CD14-positive monocyte (primary cell): ENCODE data around the gene MUTYH. TPM values are rescaled to one million over a fixed set of nuclear protein-coding genes. Genes with fewer than 3 reads are reported as not detected.

ENCODE experiments used
- DNase-seq, 3 donors: peaks; one replicate each; pipeline ENCODE4 v3.0.0-alpha.2; 2011 to 2022
- H2AFZ ChIP-seq: 2 replicates; pipeline ENCODE4 v1.6.0; 2012; ENCODE audit warnings: mild to moderate bottlenecking, low read depth, low read length, inconsistent platforms; ENCODE audit not compliant: insufficient read depth, poor library complexity, severe bottlenecking
- H3K27ac ChIP-seq, 2 donors: 1 replicate in 1 of 2; 2 replicates in 1 of 2; pipeline ENCODE4 v1.5.1; 2012 to 2013; ENCODE audit warnings: low read length in 2 of 2, control low read depth in 1 of 2, inconsistent platforms in 1 of 2, low read depth in 1 of 2, mild to moderate bottlenecking in 1 of 2
- H3K27me3 ChIP-seq, 2 donors: one replicate each; pipeline versions ENCODE4 v1.6.0 to v1.6.1; 2011 to 2013; ENCODE audit warnings: low read length in 2 of 2; ENCODE audit not compliant: control insufficient read depth in 2 of 2, insufficient read depth in 2 of 2
- H3K36me3 ChIP-seq, 2 donors: replicated peaks in 1 of 2; 1 replicate in 1 of 2; 2 replicates in 1 of 2; pipeline versions ENCODE4 v1.5.1 to v1.6.1; 2012 to 2013; ENCODE audit warnings: low read length in 2 of 2, control low read depth in 1 of 2, inconsistent platforms in 1 of 2, mild to moderate bottlenecking in 1 of 2; ENCODE audit not compliant: insufficient read depth in 2 of 2, control insufficient read depth in 1 of 2
- H3K4me1 ChIP-seq, 2 donors: 1 replicate in 1 of 2; 2 replicates in 1 of 2; pipeline versions ENCODE4 v1.5.1 to v1.6.1; 2012 to 2013; ENCODE audit warnings: low read length in 2 of 2, control low read depth in 1 of 2, inconsistent platforms in 1 of 2, mild to moderate bottlenecking in 1 of 2, moderate library complexity in 1 of 2; ENCODE audit not compliant: insufficient read depth in 2 of 2, control insufficient read depth in 1 of 2
- H3K4me2 ChIP-seq: replicated peaks from 2 replicates; pipeline ENCODE3; 2012; ENCODE audit warnings: low read length, moderate library complexity, mild to moderate bottlenecking; ENCODE audit not compliant: poor library complexity, severe bottlenecking; ENCODE audit errors: extremely low read depth
- H3K4me3 ChIP-seq, 3 experiments: fragments of 200-600 bp in 1 of 3; sonication (generic) in 1 of 3; replicated peaks in 1 of 3; 1 replicate in 2 of 3; 2 replicates in 1 of 3; pipeline ENCODE4 v1.5.1; 2011 to 2013; ENCODE audit warnings: low read length in 3 of 3, mild to moderate bottlenecking in 3 of 3, control low read depth in 2 of 3, low read depth in 2 of 3, inconsistent platforms in 1 of 3, moderate library complexity in 1 of 3
- H3K79me2 ChIP-seq: 2 replicates; pipeline ENCODE4 v1.6.0; 2012; ENCODE audit warnings: mild to moderate bottlenecking, control low read depth, inconsistent platforms, low read length, moderate library complexity; ENCODE audit not compliant: insufficient read depth
- H3K9ac ChIP-seq: 2 replicates; pipeline ENCODE4 v1.6.0; 2017; ENCODE audit warnings: low read length, mild to moderate bottlenecking; ENCODE audit not compliant: insufficient read depth, poor library complexity, severe bottlenecking
- H3K9me3 ChIP-seq, 2 donors: replicated peaks in 1 of 2; 1 replicate in 1 of 2; 2 replicates in 1 of 2; pipeline versions ENCODE4 v1.5.1 to v1.6.1; 2012 to 2013; ENCODE audit warnings: low read length in 2 of 2, control low read depth in 1 of 2; ENCODE audit not compliant: control insufficient read depth in 1 of 2, insufficient read depth in 1 of 2
- H4K20me1 ChIP-seq: 2 replicates; pipeline ENCODE4 v1.6.0; 2012; ENCODE audit warnings: mild to moderate bottlenecking, low read length, control low read depth, moderate library complexity; ENCODE audit not compliant: insufficient read depth
- H3K27ac Mint-ChIP-seq, 7 donors: one replicate each; pipeline ENCODE4 v1.8.0; 2020; ENCODE audit warnings: mild to moderate bottlenecking in 7 of 7, mixed read lengths in 7 of 7, moderate library complexity in 6 of 7, inconsistent platforms in 2 of 7
- H3K27me3 Mint-ChIP-seq, 3 donors: one replicate each; pipeline ENCODE4 v1.8.0; 2021 to 2022; ENCODE audit warnings: low read depth in 3 of 3, mild to moderate bottlenecking in 3 of 3, mixed read lengths in 3 of 3, moderate library complexity in 3 of 3, inconsistent platforms in 1 of 3
- H3K36me3 Mint-ChIP-seq, 2 donors: one replicate each; pipeline ENCODE4 v1.8.0; 2020; ENCODE audit warnings: mixed read lengths in 2 of 2, inconsistent platforms in 1 of 2, mild to moderate bottlenecking in 1 of 2
- H3K4me1 Mint-ChIP-seq: one replicate; pipeline ENCODE4 v1.8.0; 2020; ENCODE audit warnings: mild to moderate bottlenecking, mixed read lengths
- H3K4me3 Mint-ChIP-seq, 2 donors: one replicate each; pipeline ENCODE4 v1.8.0; 2020; ENCODE audit warnings: mild to moderate bottlenecking in 2 of 2, mixed read lengths in 2 of 2, moderate library complexity in 1 of 2
- H3K9me3 Mint-ChIP-seq, 7 donors: one replicate each; pipeline ENCODE4 v1.8.0; 2020 to 2022; ENCODE audit warnings: mixed read lengths in 7 of 7, mild to moderate bottlenecking in 6 of 7, moderate library complexity in 6 of 7, inconsistent platforms in 2 of 7
- WGBS: methylation state at CpG from one replicate; pipeline ENCODE4 v1.1.5; 2013; ENCODE audit warnings: missing lambda C conversion rate; ENCODE audit not compliant: insufficient coverage; 5-methylcytosine and 5-hydroxymethylcytosine counted together
- intact Hi-C, 2 donors: fragments of 100-400 bp; cut with micrococcal nuclease; formaldehyde crosslinking; loops; one replicate each; pipeline versions ENCODE4 v1.15.0 to v1.15.1; 2023
- polyA plus RNA-seq, 3 donors: library from polyadenylated mRNA; depleted of rRNA in 1 of 3; unstranded in 2 of 3; stranded (reverse) in 1 of 3; fragments of 300-500 nt in 2 of 3; fragments of >200 nt in 1 of 3; fragmentation: Illumina TruSeq in 2 of 3; gene quantifications; 1 replicate in 2 of 3; 2 replicates in 1 of 3; pipeline ENCODE4 v1.2.3, GENCODE V29; 2012 to 2021
- TF ChIP-seq, protein P1 (sequence below): fragments of 200-600 bp; IDR thresholded peaks from one replicate; pipeline ENCODE4 v1.8.0; 2022; ENCODE audit warnings: antibody characterized with exemption, mild to moderate bottlenecking

MUTYH gene
- polyA plus RNA-seq, 3 donors = 6.7 to 22.9 (median 8.1) TPM

DNA sequence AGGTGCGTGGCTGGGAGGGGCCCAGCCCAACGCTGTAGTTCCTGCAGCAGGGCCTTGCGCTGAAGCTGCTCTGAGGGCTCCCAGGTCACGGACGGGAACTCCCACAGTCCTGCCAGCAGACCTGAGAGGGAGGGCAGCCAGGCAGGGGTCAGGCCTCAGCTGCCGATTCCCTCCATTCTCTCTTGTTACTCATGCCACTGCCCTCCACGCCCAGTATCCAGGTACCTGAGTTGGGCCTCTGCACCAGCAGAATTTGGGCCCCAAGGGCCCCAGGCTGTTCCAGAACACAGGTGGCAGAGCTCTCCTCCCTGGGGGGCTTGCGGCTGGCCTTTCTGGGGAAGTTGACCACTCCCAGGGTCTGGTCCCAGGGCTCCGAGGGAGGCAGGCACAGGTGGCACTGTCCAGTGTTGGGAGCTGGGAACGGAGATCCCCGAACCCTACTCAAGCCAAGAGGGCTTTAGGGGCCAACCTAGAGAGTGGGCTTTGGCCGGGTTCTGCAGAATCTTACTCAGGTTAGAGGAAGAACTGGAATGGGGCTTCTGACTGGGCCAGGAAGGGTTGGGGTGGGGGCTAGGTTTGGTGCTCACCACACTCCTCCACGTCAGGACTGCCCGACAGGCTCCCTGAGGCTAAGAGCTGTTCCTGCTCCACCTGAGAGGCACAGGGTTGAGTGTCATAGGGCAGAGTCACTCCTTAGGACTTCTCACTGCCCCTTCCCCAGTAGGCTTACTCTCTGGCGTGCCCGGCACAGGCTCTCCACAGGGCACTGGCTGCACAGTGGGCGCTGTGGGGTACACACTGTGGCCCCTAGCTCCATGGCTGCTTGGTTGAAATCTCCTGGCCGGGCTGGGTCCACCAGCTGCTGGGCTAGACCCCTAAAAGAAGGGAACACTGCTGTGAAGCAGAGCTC, 8.5 kb downstream of the MUTYH start:
- Mint-ChIP-seq H3K4me1 (peaks cover 22% of the 10 kb centered on the region), H3K4me3 (no peak overlapping the region), H3K9me3 (peaks cover 0 to 3% (median 0%) of the 10 kb centered on the region in 7 donors), H3K27ac (peak overlapping the region in 2 of 7 donors; percentile 3 to 35), H3K36me3 (peaks cover 32 to 43% of the 10 kb centered on the region in 2 donors), H3K27me3 (peaks cover 2 to 13% (median 4%) of the 10 kb centered on the region in 3 donors)
- H2AFZ ChIP-seq = no peak overlapping the region
- peaks cover 21 to 23% of the 10 kb centered on the region in 2 donors for H3K4me1 ChIP-seq
- no peak overlapping the region for H3K9ac ChIP-seq
- H4K20me1 ChIP-seq = no peaks in the 10 kb centered on the region
- H3K27ac ChIP-seq = no peak overlapping the region
- TF ChIP-seq, protein P1, sequence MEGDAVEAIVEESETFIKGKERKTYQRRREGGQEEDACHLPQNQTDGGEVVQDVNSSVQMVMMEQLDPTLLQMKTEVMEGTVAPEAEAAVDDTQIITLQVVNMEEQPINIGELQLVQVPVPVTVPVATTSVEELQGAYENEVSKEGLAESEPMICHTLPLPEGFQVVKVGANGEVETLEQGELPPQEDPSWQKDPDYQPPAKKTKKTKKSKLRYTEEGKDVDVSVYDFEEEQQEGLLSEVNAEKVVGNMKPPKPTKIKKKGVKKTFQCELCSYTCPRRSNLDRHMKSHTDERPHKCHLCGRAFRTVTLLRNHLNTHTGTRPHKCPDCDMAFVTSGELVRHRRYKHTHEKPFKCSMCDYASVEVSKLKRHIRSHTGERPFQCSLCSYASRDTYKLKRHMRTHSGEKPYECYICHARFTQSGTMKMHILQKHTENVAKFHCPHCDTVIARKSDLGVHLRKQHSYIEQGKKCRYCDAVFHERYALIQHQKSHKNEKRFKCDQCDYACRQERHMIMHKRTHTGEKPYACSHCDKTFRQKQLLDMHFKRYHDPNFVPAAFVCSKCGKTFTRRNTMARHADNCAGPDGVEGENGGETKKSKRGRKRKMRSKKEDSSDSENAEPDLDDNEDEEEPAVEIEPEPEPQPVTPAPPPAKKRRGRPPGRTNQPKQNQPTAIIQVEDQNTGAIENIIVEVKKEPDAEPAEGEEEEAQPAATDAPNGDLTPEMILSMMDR = no peak
- H3K79me2 ChIP-seq = no peaks in the 10 kb centered on the region
- H3K4me3 ChIP-seq = no peak overlapping the region
- intact Hi-C loops = no loop called here
- H3K36me3 ChIP-seq = peaks cover 25 to 46% of the 10 kb centered on the region in 2 donors
- no peaks in the 10 kb centered on the region for H3K9me3 ChIP-seq
- WGBS = 97% methylated on average over 17 of the region's 18 CpGs
- peaks cover 0 to 4% of the 10 kb centered on the region in 2 donors for H3K27me3 ChIP-seq
- no peak overlapping the region for H3K4me2 ChIP-seq
- no peak for DNase-seq

DNA sequence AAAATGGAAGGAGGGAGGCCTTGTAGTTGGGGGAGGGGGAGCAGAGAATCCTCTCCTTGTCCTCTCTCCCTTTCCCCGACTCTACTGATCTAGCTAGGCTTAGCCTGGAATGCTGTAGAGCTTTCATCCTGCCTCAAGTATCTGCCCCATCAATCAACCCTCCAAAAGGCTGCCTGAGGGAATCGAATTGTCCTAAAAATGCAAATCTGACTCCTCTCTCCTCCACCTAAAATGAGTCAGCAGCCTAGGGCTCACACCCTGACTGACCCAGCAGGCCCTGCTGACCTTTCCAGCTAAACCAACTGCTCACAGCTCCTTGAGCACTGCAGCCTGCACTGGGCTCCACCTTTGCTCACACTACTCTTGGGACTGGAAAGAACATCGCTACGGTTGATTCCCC, 10.8 kb downstream of the MUTYH start:
- intact Hi-C loops = no loop called here
- H3K27ac Mint-ChIP-seq = no peak overlapping the region
- H3K4me1 Mint-ChIP-seq = peaks cover 25% of the 10 kb centered on the region
- H4K20me1 ChIP-seq = no peaks in the 10 kb centered on the region
- H3K4me3 ChIP-seq = no peak overlapping the region
- H2AFZ ChIP-seq = no peak overlapping the region
- H3K4me3 Mint-ChIP-seq = no peak overlapping the region
- no peaks in the 10 kb centered on the region for H3K9me3 ChIP-seq
- H3K9ac ChIP-seq = no peak overlapping the region
- H3K27ac ChIP-seq = no peak overlapping the region
- peaks cover 2 to 18% (median 6%) of the 10 kb centered on the region in 3 donors for H3K27me3 Mint-ChIP-seq
- H3K36me3 ChIP-seq = peaks cover 25 to 46% of the 10 kb centered on the region in 2 donors
- H3K27me3 ChIP-seq = peaks cover 0 to 4% of the 10 kb centered on the region in 2 donors
- no peak overlapping the region for H3K4me2 ChIP-seq
- peaks cover 0 to 3% (median 0%) of the 10 kb centered on the region in 7 donors for H3K9me3 Mint-ChIP-seq
- DNase-seq = no peak
- TF ChIP-seq, protein P1 = no peak
- peaks cover 32 to 43% of the 10 kb centered on the region in 2 donors for H3K36me3 Mint-ChIP-seq
- WGBS = 57% methylated on average over 1 of the region's 4 CpGs
- H3K79me2 ChIP-seq = no peaks in the 10 kb centered on the region
- peaks cover 22 to 23% of the 10 kb centered on the region in 2 donors for H3K4me1 ChIP-seq
